Esophagus muscularis mucosa (tissue), 3 donors: ENCODE measurements around the gene CAMSAP1.

Experiments used
- POLR2A ChIP-seq: fragments of 450-650 bp; IDR thresholded peaks from one replicate; pipeline ENCODE4 v1.6.1; 2017; ENCODE audit warnings: antibody characterized with exemption, moderate library complexity, mild to moderate bottlenecking, low read depth
- POLR2AphosphoS5 ChIP-seq, 2 donors: sonication (generic); formaldehyde crosslinking; IDR thresholded peaks; one replicate each; pipeline ENCODE4 v1.6.1; 2017; ENCODE audit warnings: antibody characterized with exemption in 2 of 2
- TF ChIP-seq, protein P1 (sequence below), 3 experiments: fragments of 200-600 bp in 2 of 3; fragments of 450-650 bp in 1 of 3; sonication (generic) in 2 of 3; IDR thresholded peaks; one replicate each; pipeline ENCODE4 v1.5.1; 2017 to 2019; ENCODE audit warnings: antibody characterized with exemption in 3 of 3, mild to moderate bottlenecking in 2 of 3, moderate library complexity in 1 of 3

DNA sequence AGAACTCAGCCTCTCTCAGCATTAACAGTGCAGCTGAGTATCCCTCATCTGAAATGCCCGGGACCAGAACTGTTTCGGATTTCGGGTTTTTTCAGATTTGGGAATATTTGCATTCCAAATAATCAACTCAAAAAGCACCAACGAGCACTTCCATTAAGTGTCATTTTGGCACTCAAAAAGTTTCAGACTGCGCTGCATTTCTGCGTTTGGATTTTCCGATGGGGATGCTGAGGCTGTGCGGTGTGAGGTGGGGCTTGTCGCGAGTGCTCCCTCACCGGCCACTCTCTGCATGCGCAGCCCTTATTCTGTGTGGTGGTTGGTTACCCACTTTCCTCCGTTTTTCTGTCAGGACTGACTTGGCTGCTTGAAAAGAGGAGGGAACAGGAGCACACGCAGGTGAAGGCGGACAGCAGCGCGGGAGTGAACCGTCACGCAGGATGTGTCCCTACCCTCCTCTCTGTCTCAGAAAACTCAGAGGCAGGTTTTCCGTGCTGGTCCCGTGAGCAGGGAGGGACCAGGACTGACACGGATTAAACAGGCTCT, 45.4 kb upstream of the CAMSAP1 start:
- TF ChIP-seq, protein P1, sequence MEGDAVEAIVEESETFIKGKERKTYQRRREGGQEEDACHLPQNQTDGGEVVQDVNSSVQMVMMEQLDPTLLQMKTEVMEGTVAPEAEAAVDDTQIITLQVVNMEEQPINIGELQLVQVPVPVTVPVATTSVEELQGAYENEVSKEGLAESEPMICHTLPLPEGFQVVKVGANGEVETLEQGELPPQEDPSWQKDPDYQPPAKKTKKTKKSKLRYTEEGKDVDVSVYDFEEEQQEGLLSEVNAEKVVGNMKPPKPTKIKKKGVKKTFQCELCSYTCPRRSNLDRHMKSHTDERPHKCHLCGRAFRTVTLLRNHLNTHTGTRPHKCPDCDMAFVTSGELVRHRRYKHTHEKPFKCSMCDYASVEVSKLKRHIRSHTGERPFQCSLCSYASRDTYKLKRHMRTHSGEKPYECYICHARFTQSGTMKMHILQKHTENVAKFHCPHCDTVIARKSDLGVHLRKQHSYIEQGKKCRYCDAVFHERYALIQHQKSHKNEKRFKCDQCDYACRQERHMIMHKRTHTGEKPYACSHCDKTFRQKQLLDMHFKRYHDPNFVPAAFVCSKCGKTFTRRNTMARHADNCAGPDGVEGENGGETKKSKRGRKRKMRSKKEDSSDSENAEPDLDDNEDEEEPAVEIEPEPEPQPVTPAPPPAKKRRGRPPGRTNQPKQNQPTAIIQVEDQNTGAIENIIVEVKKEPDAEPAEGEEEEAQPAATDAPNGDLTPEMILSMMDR (IDR thresholded peaks at IDR 0.05) = no peak
- TF ChIP-seq POLR2AphosphoS5 (IDR thresholded peaks at IDR 0.05) (no peak), POLR2A (no peak)
